Measurements from ENCODE around the gene DMPK. TPM values are rescaled to one million over a fixed set of nuclear protein-coding genes. Genes with fewer than 3 reads are reported as not detected.

The DMPK gene
- total RNA-seq, 1 experiment from 2014 or later: 28.1 TPM

DNA sequence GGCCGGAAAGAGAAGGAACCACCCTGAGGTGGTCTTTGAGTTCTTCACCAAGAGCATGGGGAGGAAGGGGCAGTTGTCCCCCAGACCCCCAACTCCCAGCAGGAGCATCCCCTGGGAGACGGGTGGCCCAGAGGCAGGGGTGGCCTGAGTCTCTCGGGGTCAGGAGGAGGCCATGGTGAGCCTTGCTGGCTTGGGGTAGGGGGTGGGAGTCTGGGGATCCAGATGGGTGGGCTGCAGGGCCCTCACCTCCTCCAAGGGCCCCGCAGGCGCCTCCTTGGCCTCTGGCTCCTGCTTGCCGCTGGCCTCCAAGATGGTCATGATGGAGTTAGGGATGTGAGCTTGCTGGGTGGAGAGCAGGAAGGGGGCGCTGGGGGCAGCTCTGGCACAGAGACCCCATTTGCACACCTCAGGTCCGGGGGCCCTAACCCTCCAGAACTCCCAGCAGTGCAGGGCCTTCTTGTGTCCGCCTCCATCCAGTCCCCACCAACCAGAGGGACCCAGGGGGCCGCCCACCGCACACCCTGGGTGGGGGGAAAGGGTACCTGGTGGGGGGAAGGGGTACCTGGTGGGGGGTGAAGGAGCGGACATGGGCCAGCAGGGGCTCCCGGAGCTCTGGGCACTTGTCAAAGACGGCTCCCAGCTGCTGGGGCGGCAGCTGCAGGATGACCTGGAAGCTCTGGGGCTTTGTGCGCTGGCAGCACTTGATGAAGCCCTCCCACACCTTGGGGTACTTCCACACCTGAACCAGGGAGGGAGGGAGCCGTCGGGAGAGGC, 34.1 kb upstream of the DMPK start:
- H3K27me3 Mint-ChIP-seq (ENCODE audit: insufficient read depth, unreplicated experiment): no peaks in the 10 kb centered on the region
- Histone ChIP-seq H3K27me3 (replicated peaks; ENCODE audit: control insufficient read depth, insufficient read depth, low read length) (no peaks in the 10 kb centered on the region), H3K9me3 (no peaks in the 10 kb centered on the region), H3K4me1 (peaks cover 6% of the 10 kb centered on the region; the same call in 1 of the 2 replicates), H3K36me3 (ENCODE audit: control insufficient read depth, insufficient read depth, low read length) (no peaks in the 10 kb centered on the region; the same call in 1 of the 2 replicates), H3K4me3 (ENCODE audit: low read depth, low read length) (no peak overlapping the region)
- H3K27ac Mint-ChIP-seq (ENCODE audit: unreplicated experiment): no peak overlapping the region
- ChIA-PET POLR2A (interaction anchor here (0.6 to 1.3 kb wide), 3 partner anchors 47 to 74 kb away, joined by 3 to 5 read pairs (median 3); no protein-coding TSS in a partner anchor), CTCF (interaction anchor here (0.6 to 2.8 kb wide), 38 partner anchors 10 to 636 kb away, joined by 3 to 46 read pairs (median 6); partner anchors contain the start of genes CCDC61, DMPK, DMWD and FBXO46)
- no peak overlapping the region for H3K4me3 Mint-ChIP-seq (ENCODE audit: unreplicated experiment)
- peaks cover 54% of the 10 kb centered on the region for H3K36me3 Mint-ChIP-seq (ENCODE audit: insufficient read depth, unreplicated experiment)
- peaks cover 14% of the 10 kb centered on the region for H3K4me1 Mint-ChIP-seq (ENCODE audit: low read depth, unreplicated experiment)
- BruUV-seq (replicated peaks): no TSS peak
- intact Hi-C loops (cut with micrococcal nuclease; ENCODE audit: unreplicated experiment): loop anchor here (1.0 to 10.0 kb wide), 2 partner anchors 67 to 198 kb away; no protein-coding TSS in a partner anchor
- TF ChIP-seq, protein P1, sequence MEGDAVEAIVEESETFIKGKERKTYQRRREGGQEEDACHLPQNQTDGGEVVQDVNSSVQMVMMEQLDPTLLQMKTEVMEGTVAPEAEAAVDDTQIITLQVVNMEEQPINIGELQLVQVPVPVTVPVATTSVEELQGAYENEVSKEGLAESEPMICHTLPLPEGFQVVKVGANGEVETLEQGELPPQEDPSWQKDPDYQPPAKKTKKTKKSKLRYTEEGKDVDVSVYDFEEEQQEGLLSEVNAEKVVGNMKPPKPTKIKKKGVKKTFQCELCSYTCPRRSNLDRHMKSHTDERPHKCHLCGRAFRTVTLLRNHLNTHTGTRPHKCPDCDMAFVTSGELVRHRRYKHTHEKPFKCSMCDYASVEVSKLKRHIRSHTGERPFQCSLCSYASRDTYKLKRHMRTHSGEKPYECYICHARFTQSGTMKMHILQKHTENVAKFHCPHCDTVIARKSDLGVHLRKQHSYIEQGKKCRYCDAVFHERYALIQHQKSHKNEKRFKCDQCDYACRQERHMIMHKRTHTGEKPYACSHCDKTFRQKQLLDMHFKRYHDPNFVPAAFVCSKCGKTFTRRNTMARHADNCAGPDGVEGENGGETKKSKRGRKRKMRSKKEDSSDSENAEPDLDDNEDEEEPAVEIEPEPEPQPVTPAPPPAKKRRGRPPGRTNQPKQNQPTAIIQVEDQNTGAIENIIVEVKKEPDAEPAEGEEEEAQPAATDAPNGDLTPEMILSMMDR (IDR thresholded peaks at IDR 0.05; ENCODE audit: insufficient read depth in 1 of 2, low read depth in 1 of 2, low read length in 1 of 2, severe bottlenecking in 1 of 2, unreplicated experiment in 1 of 2): no peak
- DNase-seq: no peak
- no peaks in the 10 kb centered on the region for H3K9me3 Mint-ChIP-seq (ENCODE audit: unreplicated experiment)

GRCh38 chr19:45815481-45816216, 33.4 kb upstream of the DMPK start:
- H3K9me3 Mint-ChIP-seq (ENCODE audit: unreplicated experiment): no peaks in the 10 kb centered on the region
- peaks cover 48% of the 10 kb centered on the region for H3K36me3 Mint-ChIP-seq (ENCODE audit: insufficient read depth, unreplicated experiment)
- H3K27ac Mint-ChIP-seq (ENCODE audit: unreplicated experiment): no peak overlapping the region
- POLR2A ChIA-PET: no interaction called here
- TF ChIP-seq, protein P1 (IDR thresholded peaks at IDR 0.05; ENCODE audit: insufficient read depth in 1 of 2, low read depth in 1 of 2, low read length in 1 of 2, severe bottlenecking in 1 of 2, unreplicated experiment in 1 of 2): no peak
- no peak overlapping the region for H3K4me3 Mint-ChIP-seq (ENCODE audit: unreplicated experiment)
- H3K36me3 ChIP-seq (ENCODE audit: control insufficient read depth, insufficient read depth, low read length): no peaks in the 10 kb centered on the region; the same call in 1 of the 2 replicates
- H3K4me1 Mint-ChIP-seq (ENCODE audit: low read depth, unreplicated experiment): peaks cover 14% of the 10 kb centered on the region
- H3K4me1 ChIP-seq: peaks cover 6% of the 10 kb centered on the region; the same call in 1 of the 2 replicates
- CTCF ChIA-PET: interaction anchor here (2.8 kb wide), 1 partner anchor 46 kb away, joined by 35 read pairs; the partner anchor contains the start of gene SIX5
- no peak for DNase-seq
- H3K27me3 Mint-ChIP-seq (ENCODE audit: insufficient read depth, unreplicated experiment): no peaks in the 10 kb centered on the region
- BruUV-seq (replicated peaks): TSS peak; percentile 34
- intact Hi-C loops (cut with micrococcal nuclease; ENCODE audit: unreplicated experiment): loop anchor here (10.0 kb wide), 1 partner anchor 199 kb away; no protein-coding TSS in a partner anchor
- H3K9me3 ChIP-seq: no peaks in the 10 kb centered on the region
- H3K27me3 ChIP-seq (replicated peaks; ENCODE audit: control insufficient read depth, insufficient read depth, low read length): no peaks in the 10 kb centered on the region
- H3K4me3 ChIP-seq (ENCODE audit: low read depth, low read length): no peak overlapping the region

GRCh38 chr19:45814851-45815480, 32.7 kb upstream of the DMPK start, which contains the start of gene RSPH6A:
RSPH6A (minus strand) TSS chr19:45815308; CDS start chr19:45815176, 132 bp downstream.
- Histone ChIP-seq H3K27me3 (replicated peaks; ENCODE audit: control insufficient read depth, insufficient read depth, low read length) (no peaks in the 10 kb centered on the region), H3K36me3 (ENCODE audit: control insufficient read depth, insufficient read depth, low read length) (no peaks in the 10 kb centered on the region; the same call in 1 of the 2 replicates), H3K4me3 (ENCODE audit: low read depth, low read length) (no peak within 1 kb of the TSS), H3K9me3 (no peaks in the 10 kb centered on the region), H3K4me1 (peaks cover 6% of the 10 kb centered on the region; the same call in 1 of the 2 replicates)
- Mint-ChIP-seq H3K36me3 (ENCODE audit: insufficient read depth, unreplicated experiment) (peaks cover 46% of the 10 kb centered on the region), H3K4me3 (ENCODE audit: unreplicated experiment) (no peak within 1 kb of the TSS), H3K4me1 (ENCODE audit: low read depth, unreplicated experiment) (peaks cover 14% of the 10 kb centered on the region), H3K27ac (ENCODE audit: unreplicated experiment) (no peak within 1 kb of the TSS), H3K27me3 (ENCODE audit: insufficient read depth, unreplicated experiment) (no peaks in the 10 kb centered on the region), H3K9me3 (ENCODE audit: unreplicated experiment) (no peaks in the 10 kb centered on the region)
- BruUV-seq (replicated peaks): no TSS peak
- ChIA-PET POLR2A (no interaction called here), CTCF (interaction anchor here (1.0 to 2.6 kb wide), 2 partner anchors 11 to 16 kb away, joined by 4 to 11 read pairs; no protein-coding TSS in a partner anchor)
- intact Hi-C loops (cut with micrococcal nuclease; ENCODE audit: unreplicated experiment): loop anchor here (10.0 kb wide), 1 partner anchor 200 kb away; no protein-coding TSS in a partner anchor
- TF ChIP-seq, protein P1 (IDR thresholded peaks at IDR 0.05; ENCODE audit: insufficient read depth in 1 of 2, low read depth in 1 of 2, low read length in 1 of 2, severe bottlenecking in 1 of 2, unreplicated experiment in 1 of 2): no peak
- DNase-seq: no peak

All from Caco-2 (cell line).